Mammary epithelial cell (primary cell): ENCODE data around the gene PID1.

Experiments
- EZH2 ChIP-seq: IDR thresholded peaks from 2 replicates; pipeline ENCODE4 v1.6.1; 2012; ENCODE audit warnings: low read length, inconsistent platforms, borderline replicate concordance
- TF ChIP-seq, protein P1 (sequence below), 2 donors: IDR thresholded peaks in 1 of 2; conservative IDR thresholded peaks in 1 of 2; 2 replicates each; pipeline ENCODE4 v1.5.1; 2011 to 2012; ENCODE audit warnings: inconsistent platforms in 2 of 2, low read length in 2 of 2, mild to moderate bottlenecking in 2 of 2, control low read depth in 1 of 2, low read depth in 1 of 2; ENCODE audit not compliant: insufficient read depth in 1 of 2; ENCODE audit errors: extremely low read depth in 1 of 2

DNA sequence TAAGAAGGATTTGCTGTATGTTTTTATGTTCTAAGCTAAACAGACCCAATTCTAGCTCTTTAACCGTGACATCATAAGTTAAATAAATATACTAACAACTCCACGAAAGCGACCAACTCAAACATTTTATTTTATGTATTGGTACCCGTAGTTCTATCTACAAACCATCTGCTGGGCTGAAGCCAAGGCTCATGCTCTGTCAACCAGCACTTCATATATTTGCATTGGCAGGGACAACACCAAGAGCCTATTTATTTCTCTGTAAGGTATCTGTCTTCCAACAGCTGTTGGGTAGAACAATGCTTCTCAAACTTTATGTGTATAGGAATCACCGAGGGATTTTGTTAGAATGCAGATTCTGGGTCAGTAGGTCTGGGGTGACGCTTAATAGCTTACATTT lies 64.5 kb downstream of the PID1 start:
- TF ChIP-seq, protein P1, sequence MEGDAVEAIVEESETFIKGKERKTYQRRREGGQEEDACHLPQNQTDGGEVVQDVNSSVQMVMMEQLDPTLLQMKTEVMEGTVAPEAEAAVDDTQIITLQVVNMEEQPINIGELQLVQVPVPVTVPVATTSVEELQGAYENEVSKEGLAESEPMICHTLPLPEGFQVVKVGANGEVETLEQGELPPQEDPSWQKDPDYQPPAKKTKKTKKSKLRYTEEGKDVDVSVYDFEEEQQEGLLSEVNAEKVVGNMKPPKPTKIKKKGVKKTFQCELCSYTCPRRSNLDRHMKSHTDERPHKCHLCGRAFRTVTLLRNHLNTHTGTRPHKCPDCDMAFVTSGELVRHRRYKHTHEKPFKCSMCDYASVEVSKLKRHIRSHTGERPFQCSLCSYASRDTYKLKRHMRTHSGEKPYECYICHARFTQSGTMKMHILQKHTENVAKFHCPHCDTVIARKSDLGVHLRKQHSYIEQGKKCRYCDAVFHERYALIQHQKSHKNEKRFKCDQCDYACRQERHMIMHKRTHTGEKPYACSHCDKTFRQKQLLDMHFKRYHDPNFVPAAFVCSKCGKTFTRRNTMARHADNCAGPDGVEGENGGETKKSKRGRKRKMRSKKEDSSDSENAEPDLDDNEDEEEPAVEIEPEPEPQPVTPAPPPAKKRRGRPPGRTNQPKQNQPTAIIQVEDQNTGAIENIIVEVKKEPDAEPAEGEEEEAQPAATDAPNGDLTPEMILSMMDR (conservative IDR thresholded peaks at IDR 0.05 in 1 of 2, IDR thresholded peaks at IDR 0.05 in 1 of 2; ENCODE audit: extremely low read depth in 1 of 2, insufficient read depth in 1 of 2, low read depth in 1 of 2, low read length in 2 of 2), result no peak
- no peak for TF ChIP-seq EZH2
